Gastroesophageal sphincter (tissue), 4 donors: ENCODE results near the gene CCRL2. TPM values are rescaled to one million over a fixed set of nuclear protein-coding genes. Genes with fewer than 3 reads are reported as not detected.
"Not testable (repeated sequence)": the region's sequence is repeated elsewhere in the genome, so short reads cannot be mapped to it uniquely, and the experiment has no call there.

Experiments
- ATAC-seq: fragments of 150-250 bp; one replicate; pipeline ENCODE4 v1.9.1; 2016; ENCODE audit warnings: mild to moderate bottlenecking, moderate library complexity
- H3K27ac ChIP-seq, 4 donors: fragments of 200-600 bp; sonication (generic) in 3 of 4; 1 replicate in 3 of 4; 2 replicates in 1 of 4; pipeline ENCODE4 v1.5.1; 2016 to 2019
- H3K27me3 ChIP-seq: fragments of 200-600 bp; sonication (generic); one replicate; pipeline ENCODE4 v1.5.1; 2019
- H3K36me3 ChIP-seq, 2 donors: fragments of 200-600 bp; sonication (generic); one replicate each; pipeline ENCODE4 v1.5.1; 2019; ENCODE audit warnings: control low read depth in 1 of 2
- H3K4me1 ChIP-seq, 3 donors: fragments of 200-600 bp; sonication (generic); 1 replicate in 2 of 3; 2 replicates in 1 of 3; pipeline ENCODE4 v1.5.1; 2016 to 2019; ENCODE audit warnings: control low read depth in 2 of 3
- H3K4me3 ChIP-seq, 2 donors: fragments of 200-600 bp; sonication (generic); one replicate each; pipeline ENCODE4 v1.5.1; 2019; ENCODE audit warnings: mild to moderate bottlenecking in 1 of 2, moderate library complexity in 1 of 2
- H3K9me3 ChIP-seq, 3 donors: fragments of 200-600 bp; sonication (generic); one replicate each; pipeline ENCODE4 v1.5.1; 2017 to 2019; ENCODE audit warnings: control low read depth in 2 of 3
- EP300 ChIP-seq: sonication (generic); formaldehyde crosslinking; IDR thresholded peaks from one replicate; pipeline ENCODE4 v1.6.1; 2017; ENCODE audit warnings: antibody characterized with exemption, mild to moderate bottlenecking
- POLR2A ChIP-seq, 2 donors: fragments of 450-650 bp; IDR thresholded peaks; one replicate each; pipeline ENCODE4 v1.6.1; 2017; ENCODE audit warnings: antibody characterized with exemption in 2 of 2, mild to moderate bottlenecking in 2 of 2, moderate library complexity in 1 of 2
- POLR2AphosphoS5 ChIP-seq: sonication (generic); formaldehyde crosslinking; IDR thresholded peaks from one replicate; pipeline ENCODE4 v1.6.1; 2017; ENCODE audit warnings: antibody characterized with exemption
- WGBS, 2 donors: methylation state at CpG; one replicate each; pipeline ENCODE4 v1.1.5; 2018; ENCODE audit warnings: low coverage in 1 of 2; 5-methylcytosine and 5-hydroxymethylcytosine counted together
- total RNA-seq, 4 donors: library from RNA; depleted of rRNA; stranded (reverse); fragments of >200 nt; gene quantifications; one replicate each; pipeline ENCODE4 v1.1.0, GENCODE V29; 2016
- TF ChIP-seq, protein P1 (sequence below), 4 experiments: fragments of 200-600 bp in 2 of 4; fragments of 450-650 bp in 2 of 4; sonication (generic) in 1 of 4; IDR thresholded peaks; one replicate each; pipeline ENCODE4 v1.5.1; 2017 to 2019; ENCODE audit warnings: antibody characterized with exemption in 4 of 4, mild to moderate bottlenecking in 2 of 4, moderate library complexity in 2 of 4

The CCRL2 gene
- total RNA-seq, 4 donors from 2014 or later, result 0.89 to 15.8 (median 1.9) TPM

DNA sequence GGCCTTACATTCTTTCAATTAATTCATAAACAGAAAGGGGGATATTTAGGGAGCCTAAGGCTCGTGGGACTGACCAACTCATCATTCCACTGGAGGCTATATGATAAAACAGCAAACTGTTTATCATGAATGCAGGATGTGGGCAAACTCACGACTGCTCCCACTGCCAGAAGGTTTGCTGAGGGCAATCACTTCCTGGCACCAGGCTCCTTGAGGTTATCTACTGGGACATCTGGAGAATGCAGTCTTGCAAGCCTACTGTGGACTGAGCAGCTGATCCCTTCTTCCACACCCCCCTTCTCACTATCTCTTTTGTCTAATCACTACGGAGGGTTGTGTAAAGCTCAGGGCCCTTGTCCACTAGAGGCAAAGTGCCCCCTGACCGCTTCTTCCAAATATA lies 26.1 kb downstream of the CCRL2 start:
- ATAC-seq, H3K27ac ChIP-seq, H3K27me3 ChIP-seq, H3K4me1 ChIP-seq, H3K4me3 ChIP-seq, H3K36me3 ChIP-seq: not testable (repeated sequence)
- peaks cover 0 to 12% (median 0%) of the 10 kb centered on the region in 3 donors for H3K9me3 ChIP-seq
- 78 to 85% methylated on average over 3 to 4 of the region's 4 CpGs for WGBS, 2 donors

DNA sequence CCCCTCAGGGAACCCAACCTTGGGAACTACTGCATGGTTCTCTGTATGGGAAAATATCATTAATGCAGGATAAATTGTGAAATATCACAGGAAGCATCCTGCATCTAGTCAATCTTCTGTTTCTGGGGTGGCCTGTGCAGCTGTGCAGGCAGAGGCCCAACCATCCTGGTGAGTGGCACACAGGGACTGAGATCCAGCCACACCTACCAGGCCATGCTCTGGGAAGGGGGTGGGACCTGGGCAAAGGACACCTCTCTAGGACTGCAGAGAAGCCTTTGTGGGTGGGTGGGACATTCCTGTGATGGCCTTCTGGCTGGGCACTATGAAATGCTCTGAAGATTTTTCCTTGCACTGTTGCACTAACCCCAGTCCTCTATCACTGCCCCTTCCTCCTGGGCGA lies 26.8 kb downstream of the CCRL2 start:
- ATAC-seq, result no peak
- peaks cover 0 to 12% (median 0%) of the 10 kb centered on the region in 3 donors for H3K9me3 ChIP-seq
- no peak overlapping the region for H3K27ac ChIP-seq
- 75 to 78% methylated on average over 1 of the region's 1 CpG for WGBS, 2 donors
- TF ChIP-seq POLR2AphosphoS5 (no peak), POLR2A (IDR thresholded peaks at IDR 0.05) (no peak), EP300 (no peak)
- TF ChIP-seq, protein P1, sequence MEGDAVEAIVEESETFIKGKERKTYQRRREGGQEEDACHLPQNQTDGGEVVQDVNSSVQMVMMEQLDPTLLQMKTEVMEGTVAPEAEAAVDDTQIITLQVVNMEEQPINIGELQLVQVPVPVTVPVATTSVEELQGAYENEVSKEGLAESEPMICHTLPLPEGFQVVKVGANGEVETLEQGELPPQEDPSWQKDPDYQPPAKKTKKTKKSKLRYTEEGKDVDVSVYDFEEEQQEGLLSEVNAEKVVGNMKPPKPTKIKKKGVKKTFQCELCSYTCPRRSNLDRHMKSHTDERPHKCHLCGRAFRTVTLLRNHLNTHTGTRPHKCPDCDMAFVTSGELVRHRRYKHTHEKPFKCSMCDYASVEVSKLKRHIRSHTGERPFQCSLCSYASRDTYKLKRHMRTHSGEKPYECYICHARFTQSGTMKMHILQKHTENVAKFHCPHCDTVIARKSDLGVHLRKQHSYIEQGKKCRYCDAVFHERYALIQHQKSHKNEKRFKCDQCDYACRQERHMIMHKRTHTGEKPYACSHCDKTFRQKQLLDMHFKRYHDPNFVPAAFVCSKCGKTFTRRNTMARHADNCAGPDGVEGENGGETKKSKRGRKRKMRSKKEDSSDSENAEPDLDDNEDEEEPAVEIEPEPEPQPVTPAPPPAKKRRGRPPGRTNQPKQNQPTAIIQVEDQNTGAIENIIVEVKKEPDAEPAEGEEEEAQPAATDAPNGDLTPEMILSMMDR (IDR thresholded peaks at IDR 0.05), result no peak
- H3K4me3 ChIP-seq, result no peak overlapping the region
- no peaks in the 10 kb centered on the region for H3K36me3 ChIP-seq
- no peaks in the 10 kb centered on the region for H3K4me1 ChIP-seq
- no peaks in the 10 kb centered on the region for H3K27me3 ChIP-seq

DNA sequence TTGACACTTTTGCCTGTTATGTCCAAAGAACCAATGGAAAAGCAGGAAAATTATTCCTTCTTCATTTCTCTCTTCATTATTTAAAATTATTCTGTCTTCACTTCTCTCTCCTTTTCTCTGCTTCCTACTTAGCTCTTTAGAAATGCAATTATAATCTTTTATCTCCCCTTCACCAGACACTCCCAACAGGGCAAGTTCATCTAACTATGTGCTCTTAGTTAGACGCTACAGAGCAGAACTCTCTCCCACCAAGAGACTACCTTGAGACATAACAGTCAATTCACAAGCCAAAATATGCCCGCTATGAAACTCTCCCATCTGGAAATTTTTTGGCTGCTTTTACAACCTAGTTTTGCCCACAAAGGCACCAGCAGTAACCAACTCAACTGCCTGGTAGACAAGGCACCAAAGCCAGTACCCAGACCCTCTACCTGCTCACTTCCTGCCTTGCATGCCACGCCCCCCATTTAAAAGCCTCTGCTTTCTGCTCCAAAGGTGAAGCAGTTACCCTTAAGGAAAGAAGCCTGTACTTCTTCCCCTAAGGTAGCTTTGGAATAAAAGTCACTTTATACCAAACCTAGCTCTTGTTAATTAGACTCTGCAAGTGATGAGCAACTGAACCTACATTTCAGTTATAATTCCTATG lies 28.1 kb downstream of the CCRL2 start:
- TF ChIP-seq POLR2A (IDR thresholded peaks at IDR 0.05), result no peak
- TF ChIP-seq, protein P1 (IDR thresholded peaks at IDR 0.05), result no peak
- TF ChIP-seq EP300, result no peak
- TF ChIP-seq POLR2AphosphoS5, result no peak
- Histone ChIP-seq H3K27me3 (no peaks in the 10 kb centered on the region), H3K27ac (no peak overlapping the region), H3K36me3 (no peaks in the 10 kb centered on the region), H3K4me1 (no peaks in the 10 kb centered on the region), H3K9me3 (peaks cover 0 to 12% (median 0%) of the 10 kb centered on the region in 3 donors), H3K4me3 (no peak overlapping the region)
- WGBS, 2 donors, result 80 to 88% methylated on average over 2 to 3 of the region's 3 CpGs
- ATAC-seq, result no peak

DNA sequence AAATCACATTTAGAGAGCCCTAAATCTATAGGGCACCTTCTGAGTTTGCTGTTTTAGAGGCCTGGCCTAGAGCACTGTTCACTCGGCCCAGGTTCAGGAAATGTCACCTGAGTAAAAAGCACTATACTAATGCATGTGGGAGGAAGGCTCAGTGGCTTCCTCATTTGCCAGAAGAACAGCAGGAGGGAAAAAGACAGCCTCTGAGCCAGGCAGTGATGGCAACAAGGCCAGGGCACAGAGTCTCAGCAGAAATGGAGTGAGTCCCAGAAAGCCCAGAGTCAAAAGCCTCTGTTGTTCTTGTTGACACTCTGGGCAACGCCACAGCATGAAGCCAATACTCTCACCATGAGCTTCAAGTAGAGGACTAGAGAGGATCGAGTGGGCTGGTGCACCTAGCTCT lies 31.8 kb downstream of the CCRL2 start:
- Histone ChIP-seq H3K36me3 (no peaks in the 10 kb centered on the region), H3K9me3 (no peaks in the 10 kb centered on the region), H3K4me3 (no peak overlapping the region), H3K27ac (no peak overlapping the region), H3K4me1 (no peaks in the 10 kb centered on the region), H3K27me3 (no peaks in the 10 kb centered on the region)
- WGBS, 2 donors, result 63 to 84% methylated on average over 1 to 3 of the region's 3 CpGs
- no peak for TF ChIP-seq POLR2A (IDR thresholded peaks at IDR 0.05)
- TF ChIP-seq, protein P1 (IDR thresholded peaks at IDR 0.05), result no peak
- TF ChIP-seq POLR2AphosphoS5, result no peak
- no peak for TF ChIP-seq EP300
- ATAC-seq, result no peak

DNA sequence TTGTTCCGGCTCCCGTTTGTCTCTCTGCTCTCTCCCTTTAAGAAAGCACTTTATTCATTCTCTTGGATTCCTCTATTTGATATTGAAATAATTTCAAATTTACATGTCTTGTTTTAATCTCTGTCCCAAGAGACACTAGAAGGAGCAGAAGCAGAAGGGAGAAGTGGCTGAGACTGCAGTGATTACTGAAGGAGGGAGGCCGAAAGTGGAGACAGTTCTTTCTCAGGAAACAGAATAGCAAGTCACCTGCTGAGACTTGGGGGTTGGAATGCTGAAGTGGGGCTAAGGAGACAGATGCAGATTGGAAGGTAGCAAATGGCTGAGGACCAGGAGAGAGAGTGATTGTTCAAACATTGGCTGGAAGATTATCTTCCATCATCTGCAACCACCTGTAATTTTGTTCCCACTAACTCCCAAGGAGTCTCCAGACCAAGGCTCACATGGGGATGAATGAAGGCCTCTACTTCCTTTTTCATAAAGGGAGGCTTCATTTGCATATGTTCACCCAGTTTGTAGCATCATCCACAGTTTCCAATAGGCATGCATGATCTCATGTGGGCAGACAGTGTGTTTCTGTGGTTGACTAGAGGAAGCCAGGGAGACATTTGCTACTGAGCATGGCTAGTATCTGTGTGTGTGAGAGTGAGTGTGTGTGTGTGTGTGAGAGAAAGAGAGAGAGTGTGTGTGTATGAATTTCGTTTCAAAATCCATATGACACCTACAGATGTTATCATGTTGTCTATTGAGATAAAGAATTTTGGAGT lies 33.7 kb downstream of the CCRL2 start:
- 72 to 87% methylated on average over 4 of the region's 4 CpGs for WGBS, 2 donors
- no peaks in the 10 kb centered on the region for H3K36me3 ChIP-seq
- H3K27me3 ChIP-seq, result peaks cover 11% of the 10 kb centered on the region
- no peak for ATAC-seq
- no peak overlapping the region for H3K4me3 ChIP-seq
- H3K9me3 ChIP-seq, result no peaks in the 10 kb centered on the region
- no peaks in the 10 kb centered on the region for H3K4me1 ChIP-seq
- TF ChIP-seq POLR2A (IDR thresholded peaks at IDR 0.05), result no peak
- no peak for TF ChIP-seq POLR2AphosphoS5
- TF ChIP-seq, protein P1 (IDR thresholded peaks at IDR 0.05), result no peak
- TF ChIP-seq EP300, result no peak
- H3K27ac ChIP-seq, result no peak overlapping the region
